Spleen (tissue), 7 donors: ENCODE data around the gene ZNF320.

Experiments
- CTCF ChIP-seq, 11 experiments: fragments of 200-600 bp in 7 of 11; fragments of 450-650 bp in 4 of 11; sonication (generic) in 4 of 11; IDR thresholded peaks in 8 of 11; conservative IDR thresholded peaks in 3 of 11; 1 replicate in 7 of 11; 2 replicates in 4 of 11; pipeline versions ENCODE4 v1.4.0 to v1.8.0; 2016 to 2021; ENCODE audit warnings: antibody characterized with exemption in 11 of 11, inconsistent platforms in 4 of 11, mild to moderate bottlenecking in 1 of 11
- POLR2A ChIP-seq, 3 donors: fragments of 450-650 bp; IDR thresholded peaks; one replicate each; pipeline ENCODE4 v1.5.1; 2017; ENCODE audit warnings: antibody characterized with exemption in 3 of 3, mild to moderate bottlenecking in 1 of 3
- POLR2AphosphoS5 ChIP-seq, 3 donors: sonication (generic); formaldehyde crosslinking; IDR thresholded peaks; one replicate each; pipeline ENCODE4 v1.5.1; 2017; ENCODE audit warnings: antibody characterized with exemption in 3 of 3
- donor health status: DM: no; HTN: no; CAD: no; lungs with moderate emphysema.
- donor health status: DM: no; HTN: no; CAD: no.
- donor health status: DM: no; HTN: no; CAD: no.

GRCh38 chr19:52896431-52897137 is 851 bp downstream of the ZNF320 start:
- no peak for TF ChIP-seq POLR2AphosphoS5 (IDR thresholded peaks at IDR 0.05)
- no peak for TF ChIP-seq CTCF (IDR thresholded peaks at IDR 0.05 in 8 of 11, conservative IDR thresholded peaks at IDR 0.05 in 3 of 11)
- TF ChIP-seq POLR2A (IDR thresholded peaks at IDR 0.05), result no peak
